GM19395 (cell line): ENCODE results near the gene DDX49.

Source experiments
- ATAC-seq: cut with Tn5 transposase; IDR thresholded peaks from one replicate; pipeline ENCODE4 v1.9.1; 2021; ENCODE audit warnings: mild to moderate bottlenecking, moderate library complexity; ENCODE audit not compliant: unreplicated experiment

Gene DDX49, protein sequence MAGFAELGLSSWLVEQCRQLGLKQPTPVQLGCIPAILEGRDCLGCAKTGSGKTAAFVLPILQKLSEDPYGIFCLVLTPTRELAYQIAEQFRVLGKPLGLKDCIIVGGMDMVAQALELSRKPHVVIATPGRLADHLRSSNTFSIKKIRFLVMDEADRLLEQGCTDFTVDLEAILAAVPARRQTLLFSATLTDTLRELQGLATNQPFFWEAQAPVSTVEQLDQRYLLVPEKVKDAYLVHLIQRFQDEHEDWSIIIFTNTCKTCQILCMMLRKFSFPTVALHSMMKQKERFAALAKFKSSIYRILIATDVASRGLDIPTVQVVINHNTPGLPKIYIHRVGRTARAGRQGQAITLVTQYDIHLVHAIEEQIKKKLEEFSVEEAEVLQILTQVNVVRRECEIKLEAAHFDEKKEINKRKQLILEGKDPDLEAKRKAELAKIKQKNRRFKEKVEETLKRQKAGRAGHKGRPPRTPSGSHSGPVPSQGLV

DNA sequence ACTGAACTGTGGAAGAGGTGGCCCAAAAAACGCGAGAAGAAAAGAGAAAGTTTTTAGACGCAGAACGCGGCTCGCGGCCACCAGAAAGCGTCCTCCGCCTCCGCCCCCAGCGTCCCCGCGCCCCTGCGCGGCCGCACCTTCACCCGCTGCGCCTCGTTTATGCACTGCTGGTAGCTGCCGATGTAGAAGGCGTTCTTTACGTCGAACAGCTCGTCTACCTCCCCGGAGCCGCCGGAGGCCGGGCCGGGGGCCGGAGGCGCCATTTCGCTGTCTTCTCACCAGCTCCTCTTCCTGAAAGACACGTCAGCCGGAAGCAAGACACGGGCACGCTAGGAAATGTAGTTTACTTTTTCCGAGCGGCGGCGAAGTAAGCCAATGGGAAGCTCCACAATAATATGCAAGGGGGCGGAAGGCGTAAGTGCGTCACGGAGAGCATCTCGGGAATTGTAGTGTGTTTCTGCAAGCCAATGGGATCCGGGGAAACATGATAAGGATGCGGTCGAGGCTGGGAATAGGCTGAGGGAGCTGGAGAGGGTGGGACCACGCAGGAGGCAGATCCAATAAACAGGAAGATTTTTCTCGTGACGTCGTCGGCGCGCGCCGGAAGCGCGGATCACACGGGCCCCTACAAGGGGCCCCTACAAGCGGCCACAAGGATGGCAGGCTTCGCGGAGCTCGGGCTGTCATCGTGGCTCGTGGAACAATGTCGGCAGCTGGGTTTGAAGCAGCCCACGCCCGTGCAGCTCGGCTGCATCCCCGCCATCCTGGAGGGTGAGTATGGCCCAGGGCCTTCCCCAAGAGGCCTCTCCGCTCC lies at the start of gene DDX49, which contains the start of gene COPE:
DDX49 (plus strand) TSS at position 630 of the 814 bp plus-strand sequence; CDS start at position 657, 27 bp downstream.
COPE (minus strand) TSS at position 302 of the 814 bp plus-strand sequence; CDS start at position 263, 39 bp downstream.
- peak; percentile 90 for ATAC-seq

DNA sequence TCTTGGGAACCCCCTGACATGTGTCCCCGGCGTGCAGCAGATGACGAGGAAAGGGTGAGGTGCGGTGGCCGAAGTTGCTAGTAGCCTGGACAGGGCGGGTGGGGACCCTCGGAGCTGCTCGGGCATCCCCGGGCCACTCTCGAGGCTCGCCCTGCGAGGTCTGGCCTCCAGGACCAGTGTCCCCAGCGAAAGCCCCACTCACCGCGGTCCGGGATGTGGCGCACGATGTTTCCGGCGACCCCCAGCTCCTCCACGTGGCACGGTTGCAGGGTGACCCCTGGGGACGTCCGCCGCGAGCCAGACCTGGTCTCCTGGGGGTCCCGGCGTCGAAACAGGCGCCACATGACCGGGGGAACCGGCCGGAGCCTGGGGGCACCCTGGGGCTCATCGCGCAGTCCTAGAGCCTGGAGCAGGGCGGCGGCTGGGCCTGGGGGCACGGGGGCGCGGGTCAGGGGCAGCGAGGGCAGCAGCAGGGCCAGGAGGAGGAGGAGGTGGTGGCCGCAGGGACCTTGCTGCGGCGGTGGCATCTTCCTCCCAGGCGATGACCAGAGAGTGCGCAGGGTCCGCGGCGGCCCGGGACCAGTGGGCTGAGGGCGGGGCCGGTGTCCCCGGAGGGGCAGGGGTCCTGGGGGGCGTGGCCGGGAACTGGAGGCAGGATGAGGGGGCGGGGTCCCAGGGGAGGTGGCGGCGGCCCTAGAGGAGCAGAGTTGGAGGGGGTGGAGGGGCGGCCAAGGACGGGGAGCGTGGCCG lies 49.6 kb upstream of the DDX49 start:
- no peak for ATAC-seq

DNA sequence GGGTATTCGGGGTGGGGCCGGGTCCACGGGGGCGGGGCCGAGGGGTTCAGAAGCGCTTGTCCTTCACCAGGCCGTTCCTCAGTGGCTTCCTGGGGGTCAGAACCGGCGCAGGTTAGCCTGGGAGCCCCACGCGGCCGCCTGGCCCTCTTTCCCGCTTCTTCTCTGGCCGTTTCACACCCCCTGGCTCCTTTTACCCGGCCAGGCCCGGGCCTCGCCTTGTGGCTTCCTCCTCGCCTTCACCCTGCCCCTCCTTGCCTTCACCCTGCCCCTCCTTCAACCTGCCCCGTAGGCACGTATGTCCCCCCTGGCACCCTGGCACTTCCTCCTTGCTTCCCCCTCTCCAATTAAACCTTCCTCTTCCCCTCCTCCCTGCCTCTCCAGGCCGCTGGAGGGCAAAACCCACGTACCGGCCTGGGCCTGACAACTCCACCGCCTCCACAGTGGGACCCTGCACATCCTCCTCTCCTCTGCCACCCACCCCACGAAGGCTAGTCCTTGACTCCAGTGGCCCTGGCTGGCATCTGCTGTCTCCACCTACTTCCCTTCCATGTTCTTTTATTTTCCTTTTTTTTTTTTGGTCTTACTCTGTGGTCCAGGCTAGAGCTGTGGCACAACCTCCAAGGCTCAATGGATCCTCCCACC lies 48.9 kb upstream of the DDX49 start:
- ATAC-seq = no peak

DNA sequence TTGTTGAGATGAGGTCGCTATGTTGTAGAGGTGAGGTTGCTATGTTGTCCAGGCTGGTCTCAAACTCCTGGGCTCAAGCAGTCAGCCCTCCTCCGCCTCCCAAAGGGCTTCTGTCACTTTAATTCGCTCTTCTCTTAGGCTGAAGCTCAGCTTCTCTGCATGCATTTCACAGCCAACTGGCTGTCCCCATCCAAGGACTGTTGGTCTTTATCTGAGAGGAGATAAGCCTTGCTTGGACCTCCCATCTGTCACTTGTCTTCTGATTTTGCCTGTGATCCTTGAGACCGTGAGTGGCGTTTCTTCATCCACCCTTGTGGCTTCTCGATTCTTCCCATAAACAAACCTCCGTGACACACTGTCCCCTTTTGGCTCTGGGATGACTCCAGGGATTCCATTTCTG lies 48.0 kb upstream of the DDX49 start:
- ATAC-seq = no peak

DNA sequence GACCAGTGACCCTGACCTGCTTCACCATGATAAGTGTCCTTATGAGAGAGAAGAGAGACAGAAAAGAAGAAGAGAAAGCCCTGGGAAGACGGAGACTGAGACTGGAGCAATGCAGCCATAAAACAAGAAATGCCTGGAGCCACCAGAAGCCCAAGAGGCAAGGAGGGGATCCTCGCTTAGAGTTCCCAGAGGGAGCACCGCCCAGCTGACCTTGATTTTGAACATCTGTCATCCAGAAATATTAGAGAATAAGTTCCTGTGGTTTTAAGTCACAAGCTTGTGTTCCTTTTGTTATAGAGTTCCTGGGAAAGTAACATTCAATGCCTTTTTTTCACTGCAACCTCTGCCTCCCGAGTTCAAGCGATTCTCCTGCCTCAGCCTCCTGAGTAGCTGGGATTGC lies 43.8 kb upstream of the DDX49 start:
- ATAC-seq = no peak

DNA sequence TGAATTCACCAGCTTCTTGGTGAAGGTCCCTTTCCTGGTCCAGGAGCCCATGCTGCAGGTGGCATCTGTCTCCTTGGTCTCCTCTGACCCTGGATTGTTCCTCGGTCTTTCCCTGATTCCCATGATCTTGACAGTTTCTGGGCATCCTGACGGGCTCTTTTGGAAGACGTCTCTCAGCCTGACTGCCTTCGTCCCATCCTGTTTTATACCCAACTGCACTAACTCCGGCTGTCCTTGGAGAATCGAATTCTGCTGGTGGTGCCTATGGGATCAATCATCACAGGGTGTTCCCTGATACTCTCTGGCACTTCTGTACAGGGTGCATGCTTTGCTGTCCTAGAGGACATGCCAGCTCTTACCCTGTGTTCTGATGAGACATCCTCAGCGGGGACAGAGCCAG lies 42.6 kb upstream of the DDX49 start:
- ATAC-seq = no peak

DNA sequence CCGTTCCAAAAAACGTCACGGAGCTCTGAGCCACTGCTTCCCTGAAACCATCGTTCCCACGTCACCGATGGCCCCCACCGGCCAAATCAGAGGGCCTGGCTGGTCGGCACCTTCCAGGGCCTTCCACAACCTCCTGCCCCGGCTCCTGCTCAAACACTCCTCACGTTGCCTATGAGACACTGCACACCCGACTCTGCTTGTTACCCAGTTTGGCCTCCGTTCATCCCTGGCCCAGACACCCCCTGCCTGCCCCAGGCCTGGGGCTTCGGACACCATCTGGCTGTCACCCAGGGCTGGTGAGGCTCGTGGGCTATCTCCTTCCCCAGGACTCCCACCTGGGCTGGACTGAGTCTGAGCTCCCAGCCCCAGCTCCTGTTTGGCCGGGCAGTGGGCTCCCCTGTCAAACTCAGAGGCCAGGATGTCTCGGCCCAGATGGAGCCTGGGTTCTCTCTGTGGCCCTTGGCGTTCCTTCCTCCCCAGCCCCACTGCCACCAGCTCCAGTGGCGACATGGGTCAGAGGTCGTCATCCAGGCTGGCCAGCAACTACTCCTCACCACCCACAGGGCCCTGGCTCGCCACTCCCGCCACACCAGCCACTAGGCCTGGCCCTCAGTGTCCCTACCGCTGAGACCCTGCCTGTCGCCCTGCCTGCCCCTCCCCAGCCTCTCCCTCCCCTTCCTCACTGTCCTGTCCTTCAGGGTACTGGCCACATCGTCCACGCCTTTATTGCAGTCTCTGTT lies 41.3 kb upstream of the DDX49 start:
- ATAC-seq = no peak

DNA sequence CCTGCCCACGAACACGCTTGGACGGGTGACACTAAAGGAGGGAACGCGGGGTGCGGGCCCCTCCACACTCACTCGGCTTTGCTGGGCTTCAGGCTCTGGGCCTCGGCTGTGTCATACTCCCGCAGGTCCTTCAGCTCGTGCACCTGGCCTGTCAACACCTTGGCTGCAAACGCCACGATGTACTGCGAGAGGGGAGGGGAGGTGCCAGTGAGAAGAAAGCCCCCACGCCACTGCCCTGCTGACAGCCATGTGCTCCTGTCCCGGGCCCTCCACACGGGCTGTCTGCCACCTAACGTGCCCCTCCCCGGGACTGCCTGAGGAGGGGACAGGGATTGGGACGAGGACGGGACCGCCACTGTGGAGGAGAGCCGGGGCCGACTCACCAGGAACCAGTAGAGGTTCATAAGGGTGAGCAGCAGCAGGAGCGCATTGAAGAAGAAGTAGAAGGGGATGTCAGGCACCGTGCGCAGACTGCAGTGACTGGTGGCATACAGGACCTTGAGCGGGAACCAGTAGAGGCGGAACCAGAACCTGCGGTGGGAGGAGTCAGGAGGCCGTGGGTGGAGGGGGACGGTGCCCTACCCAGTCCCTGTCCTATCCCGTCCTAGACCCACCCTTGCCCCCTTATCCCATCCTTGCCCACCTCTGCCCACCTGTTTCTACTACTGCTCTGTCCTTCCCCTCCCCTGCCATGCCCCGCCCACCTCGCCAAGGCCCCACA lies 40.5 kb upstream of the DDX49 start:
- no peak for ATAC-seq

DNA sequence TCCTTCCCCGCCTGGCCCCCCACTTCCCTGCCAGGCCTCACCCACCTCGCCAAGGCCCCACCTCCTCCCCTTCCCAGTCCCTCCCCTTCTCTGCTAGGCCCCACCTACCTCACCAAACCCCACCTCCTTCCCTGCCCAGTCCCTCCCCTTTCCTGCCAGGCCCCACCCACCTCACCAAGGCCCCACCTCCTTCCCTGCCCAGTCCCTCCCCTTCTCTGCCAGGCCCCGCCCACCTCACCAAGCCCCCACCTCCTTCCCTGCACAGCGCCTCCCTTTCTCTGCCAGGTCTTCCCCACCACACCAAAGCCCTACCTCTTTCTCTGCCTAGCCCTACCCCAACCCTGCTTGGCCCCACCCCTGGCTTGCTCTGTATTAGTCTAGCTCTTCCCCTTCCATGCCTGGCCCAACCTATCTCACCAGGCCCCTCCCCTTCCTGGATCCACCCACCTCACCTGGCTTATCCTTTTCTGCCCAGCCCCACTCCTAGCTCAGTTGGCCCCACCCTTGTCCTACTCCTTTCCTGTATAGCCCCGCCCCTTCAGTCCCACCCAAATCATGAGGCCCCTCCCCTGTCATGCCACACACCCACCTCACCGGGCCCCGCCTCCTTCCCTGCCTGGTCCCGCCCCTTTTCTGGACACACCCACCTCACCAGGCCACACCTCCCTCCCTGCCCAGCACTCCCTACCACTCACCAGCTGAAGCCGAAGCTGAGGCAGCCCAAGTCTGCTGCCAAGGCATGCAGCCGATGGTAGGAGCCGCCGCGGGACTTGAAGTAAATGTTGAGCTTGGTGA lies 39.7 kb upstream of the DDX49 start:
- ATAC-seq = no peak

DNA sequence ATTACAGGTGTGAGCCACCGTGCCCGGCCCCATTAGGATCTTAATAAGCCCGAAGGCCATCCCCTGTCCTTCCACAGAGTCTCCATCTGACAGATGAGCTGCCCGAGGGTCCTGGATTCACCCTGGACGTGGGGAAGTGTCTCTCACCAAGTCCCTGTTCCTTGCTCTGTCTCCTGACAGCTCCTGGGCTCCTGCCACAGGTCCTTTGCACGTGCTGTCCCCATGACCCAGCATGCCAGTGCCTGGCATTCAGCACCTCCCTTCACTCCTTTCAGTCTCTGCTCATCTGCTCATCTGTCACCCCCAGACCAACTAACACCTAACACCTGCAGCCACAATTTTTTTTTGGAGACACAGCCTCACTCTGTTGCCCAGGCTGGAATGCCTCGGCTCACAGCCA lies 38.0 kb upstream of the DDX49 start:
- no peak for ATAC-seq

DNA sequence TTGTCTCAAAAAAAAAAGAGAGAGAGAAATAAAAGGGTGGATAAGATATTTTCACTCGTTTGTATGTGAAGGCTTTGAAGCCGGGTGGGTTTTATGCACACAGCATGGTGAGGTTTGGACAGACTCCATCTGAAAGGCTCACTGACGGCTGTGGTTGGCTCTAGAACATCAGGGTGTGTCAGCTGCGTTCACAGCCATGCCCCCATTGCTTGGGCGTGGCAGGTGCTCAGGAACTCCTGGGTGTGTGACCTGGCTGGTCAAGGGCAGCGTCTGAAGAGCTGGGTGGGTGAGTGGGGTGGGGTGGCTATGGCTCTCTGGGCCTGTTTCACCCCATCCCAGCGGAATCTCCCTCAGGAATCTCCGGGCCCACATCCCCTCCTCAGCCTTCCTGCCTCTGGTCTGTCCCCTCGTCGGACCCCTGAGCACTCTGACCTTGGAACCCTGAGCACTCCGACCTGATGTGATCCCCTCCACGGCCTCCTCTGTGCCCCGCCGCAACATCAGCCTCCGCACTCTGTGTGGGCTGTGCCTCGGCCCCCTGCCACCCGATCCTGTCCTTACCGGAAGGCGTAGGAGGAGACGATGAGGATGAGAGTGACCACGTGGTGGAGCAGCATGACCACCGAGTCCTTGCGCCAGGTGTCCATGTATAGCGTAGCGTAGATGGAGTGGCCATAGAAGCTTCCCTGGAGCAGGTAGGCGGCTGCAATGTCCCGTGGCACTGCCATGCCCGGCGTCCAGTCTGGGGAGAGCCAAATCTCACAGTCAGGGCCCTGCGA lies 35.8 kb upstream of the DDX49 start:
- ATAC-seq = no peak

DNA sequence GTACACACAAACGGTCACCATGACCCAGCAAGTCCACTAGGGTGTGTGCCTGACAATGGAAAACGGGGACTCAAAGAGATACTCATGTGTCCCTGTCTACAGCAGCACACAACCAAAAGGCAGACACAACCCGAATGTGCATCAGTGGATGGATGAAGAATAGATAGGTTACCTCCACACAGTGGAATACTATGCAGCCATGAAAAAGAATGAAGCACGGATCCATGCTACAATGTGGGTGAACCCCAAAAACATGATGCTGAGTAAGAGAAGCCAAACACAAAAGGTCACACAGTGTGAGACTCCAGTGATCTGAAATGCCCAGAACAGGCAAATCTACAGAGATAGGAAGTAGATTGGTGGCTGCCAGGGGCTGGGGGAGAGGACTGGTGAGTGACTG lies 32.5 kb upstream of the DDX49 start:
- ATAC-seq = no peak

DNA sequence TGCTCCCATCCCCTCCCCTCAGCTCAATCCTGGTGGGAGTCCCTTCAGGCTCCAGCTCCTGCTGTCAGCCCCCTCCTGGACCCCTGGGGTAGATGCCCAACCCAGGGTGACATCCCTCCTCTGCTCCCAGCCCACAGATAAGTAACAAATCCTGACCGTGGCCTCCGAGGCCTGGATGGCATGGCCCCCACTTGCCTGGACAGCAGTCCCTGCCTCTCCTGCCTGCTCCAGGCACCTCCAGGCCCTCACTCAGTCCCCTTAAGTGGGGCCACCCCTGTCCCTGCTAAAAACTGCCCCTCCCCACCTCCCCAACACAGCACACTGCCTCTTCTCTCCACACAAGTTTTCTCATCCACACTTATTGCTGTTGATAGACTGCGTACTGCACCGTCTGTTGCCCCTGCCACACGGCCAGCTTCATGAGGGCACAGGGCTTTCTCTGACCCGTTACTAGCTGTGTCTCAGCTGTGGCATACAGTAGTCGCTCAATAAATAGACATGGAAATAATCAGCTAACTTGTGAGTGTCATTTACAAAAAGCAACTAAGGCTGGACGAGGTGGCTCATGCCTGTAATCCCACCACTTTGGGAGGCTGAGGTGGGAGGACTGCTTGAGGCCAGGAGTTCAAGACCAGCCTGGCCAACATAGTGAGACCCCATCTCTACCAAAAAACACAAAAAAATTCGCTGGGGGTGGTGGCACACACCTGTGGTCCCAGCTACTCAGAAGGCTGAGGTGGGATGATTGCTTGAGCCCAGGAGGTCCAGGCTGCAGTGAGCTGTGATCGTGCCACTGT lies 29.4 kb upstream of the DDX49 start:
- ATAC-seq = no peak

DNA sequence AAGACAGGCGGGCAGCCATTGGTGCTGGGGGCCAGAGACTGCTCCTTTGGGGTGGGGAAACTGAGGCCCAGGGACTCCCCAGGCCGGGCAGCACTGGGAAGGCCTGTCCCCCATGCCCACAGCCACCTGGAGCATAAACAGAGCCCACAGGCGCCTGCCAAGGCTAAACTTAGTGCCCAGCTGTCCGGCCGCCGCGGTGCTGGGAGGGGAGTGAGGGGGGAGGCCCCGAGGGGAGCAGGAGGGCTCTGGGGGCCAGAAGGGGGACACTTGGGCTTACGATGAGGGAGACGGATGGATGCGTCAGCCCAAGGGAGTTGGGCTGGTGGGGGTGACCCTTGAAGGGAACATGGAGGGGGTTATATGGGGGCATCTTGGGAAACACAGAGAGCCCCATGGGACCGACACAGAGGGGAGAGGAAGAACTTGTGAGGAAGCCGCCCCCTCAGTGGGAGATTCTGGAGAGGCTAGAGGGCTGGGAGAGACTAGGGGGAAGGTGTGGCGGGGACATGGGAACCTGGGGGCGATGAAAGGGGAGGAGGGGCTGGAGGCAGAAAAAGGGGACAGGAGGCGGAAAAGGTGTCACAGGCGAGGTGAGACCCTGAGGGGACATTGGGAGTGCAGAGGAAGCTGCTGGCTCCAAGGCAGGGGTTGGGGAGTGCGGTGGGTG lies 25.8 kb upstream of the DDX49 start:
- no peak for ATAC-seq

DNA sequence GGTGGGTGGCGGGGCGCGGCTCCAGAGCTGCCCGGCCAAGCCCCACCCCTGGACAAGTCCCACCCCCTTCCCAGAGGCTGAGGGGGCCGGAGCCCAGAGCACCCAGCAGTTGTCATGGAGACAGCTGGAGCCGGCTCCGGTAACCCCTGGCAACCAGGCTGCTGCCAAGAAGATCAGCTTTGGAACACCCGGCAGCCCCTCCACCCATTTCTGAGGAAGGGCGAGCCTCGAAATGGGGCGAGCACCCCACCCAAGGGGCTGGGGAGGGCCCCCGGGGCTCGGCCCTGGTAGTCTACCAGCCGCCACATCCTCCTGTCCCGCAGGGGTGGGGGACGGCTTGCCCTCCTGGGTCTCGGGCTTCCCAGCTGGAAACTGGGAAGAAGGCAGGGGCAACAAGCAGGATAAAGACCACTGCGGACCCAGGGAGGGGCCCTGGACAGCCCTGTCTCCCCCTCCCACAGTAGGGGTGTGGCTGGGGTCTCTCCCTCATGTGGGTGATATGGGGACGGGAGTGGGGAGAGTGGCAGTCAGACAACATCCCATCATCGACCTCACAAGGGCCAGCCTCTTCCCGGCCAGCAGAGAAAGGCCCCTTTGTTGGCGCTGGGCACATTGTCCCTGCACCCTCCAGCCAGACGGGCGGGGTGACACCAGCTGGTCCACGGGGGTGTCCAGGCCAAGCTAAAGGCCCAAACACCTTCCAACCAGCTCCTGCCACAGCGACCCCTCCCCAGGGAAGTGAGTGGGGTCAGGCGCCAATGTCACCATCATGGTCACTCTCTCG lies 25.1 kb upstream of the DDX49 start:
- ATAC-seq = no peak
